HG03060 (cell line): ENCODE data around the gene CORO2A.

Source experiments
- ATAC-seq: cut with Tn5 transposase; IDR thresholded peaks from one replicate; pipeline ENCODE4 v1.9.1; 2021; ENCODE audit warnings: low read depth, moderate number of reproducible peaks; ENCODE audit not compliant: unreplicated experiment

Gene CORO2A

GRCh38 chr9:98219794-98220370 lies 27.4 kb upstream of the CORO2A start:
- ATAC-seq, result no peak

GRCh38 chr9:98219364-98219716 lies 26.9 kb upstream of the CORO2A start:
- no peak for ATAC-seq

DNA sequence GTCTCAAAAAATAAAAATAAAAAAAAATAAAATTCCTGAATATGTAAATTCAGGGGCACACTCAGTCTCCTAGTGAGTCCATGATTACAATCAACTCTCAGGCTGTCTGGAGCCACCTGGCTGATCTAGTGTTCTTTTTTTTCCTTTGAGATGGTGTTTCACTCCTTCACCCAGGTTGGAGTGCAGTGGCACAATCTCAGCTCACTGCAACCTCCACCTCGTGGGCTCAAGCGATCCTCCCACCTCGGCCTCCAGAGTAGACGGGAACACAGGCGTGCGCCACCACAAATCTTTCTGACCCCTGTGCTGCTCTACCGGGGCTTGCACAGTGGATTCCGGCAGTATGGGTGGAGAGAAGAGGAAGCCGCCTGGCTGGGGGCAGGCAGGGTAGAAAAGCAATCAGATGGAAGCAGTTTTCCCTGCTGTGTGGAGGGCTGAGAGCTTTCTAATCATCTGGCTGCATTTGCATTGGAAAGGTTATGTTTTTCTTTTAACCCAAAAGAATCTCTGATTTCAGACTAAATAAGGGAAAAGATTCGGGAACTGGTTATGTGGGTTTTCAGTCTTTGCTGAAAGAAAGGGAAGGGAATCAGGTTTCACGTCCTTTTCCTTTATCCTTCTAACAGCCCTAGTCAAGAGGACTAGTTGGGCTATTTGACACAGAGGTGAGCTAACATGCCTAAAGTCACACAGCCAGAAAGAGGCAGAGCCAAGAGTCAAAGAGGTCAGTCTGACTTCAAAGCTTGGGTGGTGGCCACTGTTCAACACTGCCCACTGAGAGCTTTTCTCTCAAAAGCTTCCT lies 26.3 kb upstream of the CORO2A start:
- ATAC-seq, result no peak

GRCh38 chr9:98217255-98217654 lies 24.8 kb upstream of the CORO2A start:
- no peak for ATAC-seq

- no peak for ATAC-seq
Measured at GRCh38 chr9:98216391-98216790, 24.0 kb upstream of the CORO2A start.

DNA sequence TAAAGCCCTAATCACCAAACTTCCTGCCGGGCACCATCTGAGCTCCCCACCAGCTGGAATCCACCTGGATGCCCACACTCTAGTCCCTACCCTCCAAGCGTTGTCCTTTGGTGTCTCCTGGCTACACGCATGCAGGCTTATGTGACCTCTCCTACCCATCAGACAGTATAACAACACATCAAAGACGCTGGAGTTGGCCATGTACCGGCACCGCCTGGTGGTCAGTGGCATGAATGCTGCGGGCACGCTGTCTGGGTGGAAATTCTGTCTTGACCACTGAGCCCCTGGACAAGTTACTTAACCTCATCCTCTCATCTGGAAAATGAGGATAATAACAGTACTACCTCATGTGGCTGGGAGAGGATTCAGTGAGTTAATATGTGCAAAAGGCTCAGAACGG lies 23.4 kb upstream of the CORO2A start:
- no peak for ATAC-seq

DNA sequence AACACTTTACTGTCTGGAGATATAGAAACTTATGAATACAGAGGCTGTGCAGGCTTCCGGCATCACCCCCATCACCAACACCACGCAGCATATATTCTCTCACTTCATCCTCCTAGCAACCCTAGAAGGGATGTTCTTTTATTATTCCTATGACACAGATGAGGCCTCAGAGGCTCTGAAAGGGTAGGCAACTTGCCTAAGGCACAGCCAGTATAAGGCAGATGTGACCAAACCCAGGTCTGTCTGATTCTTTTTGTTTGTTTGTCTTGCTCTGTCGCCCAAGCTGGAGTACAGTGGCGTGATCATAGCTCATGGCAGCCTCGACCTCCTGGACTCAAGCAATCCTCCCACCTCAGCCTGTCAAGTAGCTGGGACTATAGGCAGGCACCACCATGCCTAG lies 22.8 kb upstream of the CORO2A start:
- no peak for ATAC-seq

- ATAC-seq, result no peak
Measured at GRCh38 chr9:98214811-98215210, 22.4 kb upstream of the CORO2A start.

DNA sequence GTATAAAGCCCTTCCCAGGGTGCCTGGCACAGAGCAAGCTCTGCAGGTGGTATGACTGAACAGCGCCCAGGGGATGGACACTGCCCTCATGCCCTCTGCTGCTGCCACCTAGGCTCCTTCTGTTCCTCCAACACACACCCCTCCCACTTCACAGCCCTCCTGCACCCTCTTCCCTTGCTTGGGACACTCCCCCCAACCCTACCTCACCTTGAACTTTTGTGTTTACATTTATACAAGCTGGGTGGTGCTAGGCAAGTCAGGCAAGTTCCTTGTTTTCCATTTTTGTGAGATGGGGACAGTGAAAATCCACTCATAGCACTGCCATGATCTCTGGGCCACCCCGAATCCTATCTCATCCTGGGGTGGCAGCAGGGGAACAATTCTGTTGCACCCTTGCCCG lies 18.8 kb upstream of the CORO2A start:
- no peak for ATAC-seq

DNA sequence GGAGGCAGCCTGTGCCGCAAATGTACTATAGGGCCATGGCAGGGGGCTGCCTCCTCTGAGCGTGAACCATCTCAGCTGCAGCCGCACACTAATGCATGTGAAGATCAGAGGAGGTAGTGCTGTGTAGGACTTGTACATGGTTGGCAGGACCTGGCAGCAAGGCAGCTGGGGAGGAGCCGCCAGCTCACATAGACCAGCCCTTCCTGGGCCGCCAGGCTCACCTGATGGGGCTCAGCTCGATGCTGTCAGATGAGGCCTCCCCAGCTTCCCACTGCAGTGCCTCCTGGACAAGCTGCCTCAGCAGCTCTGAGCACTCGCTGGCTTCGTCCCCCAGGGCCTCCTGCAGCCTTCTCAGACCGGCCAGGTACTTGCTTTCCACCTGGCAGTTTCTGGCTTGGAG lies 18.0 kb upstream of the CORO2A start:
- ATAC-seq, result no peak

- no peak for ATAC-seq
Measured at GRCh38 chr9:98209530-98209929, 17.1 kb upstream of the CORO2A start.

DNA sequence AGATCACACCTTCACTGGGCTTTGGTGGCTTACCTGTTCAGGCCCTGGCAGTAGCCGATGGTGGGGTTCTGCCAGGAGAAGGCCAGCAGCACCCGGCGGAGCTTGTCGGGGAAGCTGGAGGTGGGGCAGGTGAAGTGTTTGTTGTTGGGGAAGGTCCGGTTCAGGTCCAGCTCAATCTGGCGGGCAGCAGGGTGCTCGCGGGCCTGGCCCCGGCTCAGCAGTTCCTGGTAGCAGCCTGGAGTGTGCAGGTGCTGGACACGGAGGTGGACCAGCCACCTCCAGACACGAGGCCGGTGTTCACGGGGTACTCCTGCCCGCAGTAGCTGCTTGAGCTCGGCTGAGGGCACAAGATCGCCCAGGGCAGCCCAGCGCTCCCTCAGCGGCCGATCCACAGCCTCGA lies 16.2 kb upstream of the CORO2A start:
- ATAC-seq, result no peak

DNA sequence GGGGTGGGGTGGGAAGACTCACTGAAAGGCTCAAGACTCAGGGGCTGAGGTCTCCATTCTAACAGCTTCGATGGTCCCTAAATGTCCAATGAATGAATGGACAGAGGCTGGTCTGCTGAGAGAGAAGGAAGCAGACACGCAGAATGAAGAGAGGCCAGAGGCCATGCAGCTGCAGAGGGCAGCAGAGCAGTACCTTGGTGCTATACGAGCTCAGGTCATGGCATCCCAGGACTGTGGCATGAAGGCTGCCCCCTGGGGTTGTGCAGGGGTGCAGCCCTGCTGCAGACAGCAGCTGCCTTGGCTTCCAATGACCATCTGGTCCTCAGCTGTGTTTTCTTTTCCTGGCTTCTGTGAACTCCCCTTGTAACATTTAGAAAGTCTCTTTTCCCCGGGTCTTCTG lies 15.2 kb upstream of the CORO2A start:
- ATAC-seq, result no peak

DNA sequence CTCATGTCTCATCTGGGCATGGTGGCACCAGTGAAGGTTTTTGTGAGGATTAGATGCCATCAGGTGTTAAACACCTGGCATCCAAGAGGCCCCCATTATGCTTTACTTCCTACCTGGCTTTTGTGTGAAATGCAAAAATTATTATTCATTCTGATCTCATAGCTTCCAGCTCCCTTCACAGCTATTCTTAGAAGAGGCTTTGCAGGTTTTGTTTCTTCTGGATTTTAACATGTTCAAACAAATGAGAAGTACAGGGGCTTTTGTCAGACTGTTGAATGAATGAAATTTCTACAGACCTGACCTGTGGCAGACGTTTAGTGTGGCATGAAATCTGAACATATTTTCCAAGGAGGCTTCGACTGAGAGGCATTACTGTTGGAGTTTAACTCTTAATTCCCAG lies 14.3 kb upstream of the CORO2A start:
- ATAC-seq, result no peak

GRCh38 chr9:98204692-98205091 lies 12.3 kb upstream of the CORO2A start:
- ATAC-seq, result no peak

DNA sequence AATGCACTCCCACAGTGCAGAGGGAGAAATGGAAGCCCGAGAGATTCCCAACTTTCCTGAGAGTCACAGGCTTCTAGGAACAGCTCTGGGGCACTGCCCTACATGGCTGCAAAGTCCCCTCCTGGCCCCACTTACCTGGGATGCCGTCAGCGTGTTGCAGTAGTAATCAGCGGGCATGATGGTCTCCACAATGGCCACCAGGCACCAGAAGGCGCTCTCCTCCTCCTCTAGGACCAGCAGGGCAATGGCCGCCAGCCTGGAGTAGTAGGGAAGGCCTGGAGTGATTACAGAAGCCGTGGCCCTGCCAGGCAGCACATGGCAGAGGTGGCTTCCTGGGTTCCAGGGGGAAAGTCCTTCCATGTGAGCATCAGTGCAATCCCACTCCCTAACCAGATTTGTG lies 10.7 kb upstream of the CORO2A start:
- no peak for ATAC-seq

DNA sequence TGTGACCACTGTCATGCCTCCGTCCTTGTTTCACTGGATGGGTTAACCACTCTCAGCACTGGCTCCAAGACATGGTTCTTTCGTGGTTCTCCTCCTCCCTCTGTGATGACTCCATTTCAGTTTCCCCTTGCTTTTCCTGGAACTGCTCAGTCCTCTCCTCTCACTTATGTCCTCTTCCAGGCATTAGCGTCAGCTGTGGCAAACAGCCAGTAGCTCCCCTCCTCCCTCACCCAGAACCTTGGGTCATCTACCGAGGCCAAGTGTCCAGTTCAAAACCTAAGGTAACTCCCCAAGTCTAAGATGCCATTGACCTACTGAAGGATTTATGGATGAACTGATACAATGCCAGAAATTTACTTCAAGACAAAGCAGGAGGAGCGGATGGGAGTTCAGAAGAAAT lies 9.8 kb upstream of the CORO2A start:
- ATAC-seq, result no peak

- ATAC-seq, result no peak
Measured at GRCh38 chr9:98201749-98202148, 9.3 kb upstream of the CORO2A start.

- no peak for ATAC-seq
Measured at GRCh38 chr9:98201102-98201501, 8.7 kb upstream of the CORO2A start.

- ATAC-seq, result no peak
Measured at GRCh38 chr9:98199388-98200033, 7.1 kb upstream of the CORO2A start.

DNA sequence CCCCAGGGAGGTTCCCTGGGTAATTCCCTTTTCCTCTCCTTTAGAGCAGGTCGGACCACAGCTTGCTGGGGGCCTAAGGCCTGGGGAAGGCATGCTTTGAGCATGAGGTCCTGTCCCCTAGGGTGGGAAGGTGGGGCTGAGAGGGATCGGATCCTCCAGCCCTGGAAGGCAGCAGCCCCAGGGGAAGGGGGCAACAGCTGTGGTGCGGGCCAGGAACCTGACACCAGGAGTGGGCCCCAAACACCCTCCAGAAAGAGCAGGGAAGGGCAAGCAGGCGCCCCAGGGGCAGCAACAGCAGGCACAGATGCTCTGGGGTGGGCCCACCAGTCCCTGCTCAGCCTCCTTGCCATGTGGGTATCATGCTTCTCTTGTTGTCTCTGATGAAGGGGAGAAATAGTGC lies 3.2 kb upstream of the CORO2A start:
- ATAC-seq, result no peak

- no peak for ATAC-seq
Measured at GRCh38 chr9:98193336-98193944, 1.0 kb upstream of the CORO2A start.
